H1 (cell line): ENCODE measurements around the gene SLC16A5. TPM values are rescaled to one million over a fixed set of nuclear protein-coding genes. Genes with fewer than 3 reads are reported as not detected.

Experiments
- CTCF ChIA-PET: fragments of 300-600 bp; sonication (Branson Sonifier 250); formaldehyde crosslinking; loops from one replicate; lab custom pipeline; 2021; ENCODE audit not compliant: partially characterized antibody; lab: Charles Lee
- POLR2A ChIA-PET: fragments of 300-600 bp; sonication (Branson Sonifier 250); formaldehyde crosslinking; loops from one replicate; lab custom pipeline; 2021; ENCODE audit warnings: inconsistent platforms; ENCODE audit not compliant: partially characterized antibody; lab: Charles Lee
- DNase-seq, 2 experiments: peaks; one replicate each; pipeline versions ENCODE4 v3.0.0 to v3.0.0-alpha.2; 2010 to 2022; ENCODE audit warnings: low spot score in 2 of 2, low read depth in 1 of 2, mixed read lengths in 1 of 2
- FAIRE-seq: peaks from 2 replicates; lab custom pipeline; 2011; peaks lifted over from hg19 to GRCh38; lab: Jason Lieb, UNC
- H2AFZ ChIP-seq: 2 replicates; pipeline ENCODE4 v1.8.1; 2012; ENCODE audit warnings: low read length, inconsistent platforms
- H2AK5ac ChIP-seq: 2 replicates; pipeline ENCODE4 v1.6.1; 2013; ENCODE audit warnings: low read depth, low read length
- H2BK120ac ChIP-seq: replicated peaks from 2 replicates; pipeline ENCODE3; 2013; ENCODE audit warnings: low read depth, low read length, inconsistent platforms
- H2BK12ac ChIP-seq: 2 replicates; pipeline ENCODE4 v1.6.1; 2013; ENCODE audit warnings: low read depth, low read length
- H2BK15ac ChIP-seq: 2 replicates; pipeline ENCODE4 v1.6.1; 2013; ENCODE audit warnings: low read length
- H2BK20ac ChIP-seq: 2 replicates; pipeline ENCODE4 v1.6.1; 2013; ENCODE audit warnings: low read length
- H2BK5ac ChIP-seq: 2 replicates; pipeline ENCODE4 v1.6.1; 2013; ENCODE audit warnings: low read depth, low read length
- H3K14ac ChIP-seq: 2 replicates; pipeline ENCODE4 v1.6.1; 2013; ENCODE audit warnings: inconsistent platforms; ENCODE audit not compliant: insufficient read length
- H3K18ac ChIP-seq: 2 replicates; pipeline ENCODE4 v1.6.1; 2013; ENCODE audit warnings: low read length; ENCODE audit errors: extremely low read depth
- H3K23ac ChIP-seq: 2 replicates; pipeline ENCODE4 v1.6.1; 2013; ENCODE audit warnings: inconsistent platforms; ENCODE audit not compliant: insufficient read length
- H3K23me2 ChIP-seq: 2 replicates; pipeline ENCODE4 v1.6.1; 2013; ENCODE audit warnings: low read depth, low read length
- H3K27ac ChIP-seq: 2 replicates; pipeline ENCODE4 v1.6.1; 2011; ENCODE audit warnings: low read depth, low read length, inconsistent platforms
- H3K27me3 ChIP-seq, 4 experiments: replicated peaks in 1 of 4; 1 replicate in 1 of 4; 2 replicates in 3 of 4; pipeline versions ENCODE4 v1.6.1 to v1.8.1; 2011 to 2013; ENCODE audit warnings: low read length in 3 of 4, mild to moderate bottlenecking in 3 of 4, inconsistent platforms in 2 of 4, mixed read lengths in 2 of 4, moderate library complexity in 1 of 4; ENCODE audit not compliant: control insufficient read depth in 3 of 4, insufficient read depth in 3 of 4; ENCODE audit errors: extremely low read depth in 1 of 4
- H3K36me3 ChIP-seq, 4 experiments: 2 replicates each; pipeline versions ENCODE4 v1.6.1 to v1.8.1; 2011 to 2013; ENCODE audit warnings: mild to moderate bottlenecking in 4 of 4, low read length in 3 of 4, moderate library complexity in 2 of 4, control low read depth in 1 of 4, inconsistent platforms in 1 of 4; ENCODE audit not compliant: insufficient read depth in 4 of 4, control insufficient read depth in 2 of 4
- H3K4ac ChIP-seq: replicated peaks from 2 replicates; pipeline ENCODE3; 2013; ENCODE audit warnings: low read length, low read depth, mixed read lengths, inconsistent platforms; ENCODE audit not compliant: insufficient read length
- H3K4me1 ChIP-seq, 4 experiments: replicated peaks in 1 of 4; 1 replicate in 1 of 4; 2 replicates in 3 of 4; pipeline versions ENCODE4 v1.6.1 to v1.8.1; 2011 to 2013; ENCODE audit warnings: low read length in 3 of 4, inconsistent platforms in 2 of 4, mixed read lengths in 1 of 4; ENCODE audit not compliant: insufficient read depth in 4 of 4, control insufficient read depth in 3 of 4
- H3K4me2 ChIP-seq, 2 experiments: 2 replicates each; pipeline versions ENCODE4 v1.6.1 to v1.8.1; 2011 to 2013; ENCODE audit warnings: low read depth in 2 of 2, low read length in 2 of 2, control low read depth in 1 of 2, inconsistent platforms in 1 of 2, mild to moderate bottlenecking in 1 of 2; ENCODE audit not compliant: insufficient read depth in 1 of 2
- H3K4me3 ChIP-seq, 4 experiments: fragments of 200-600, 300-600 bp in 1 of 4; sonication (generic), shearing (Covaris generic), sonication (Bioruptor Twin) in 1 of 4; 2 replicates each; pipeline versions ENCODE4 v1.5.1 to v1.8.1; 2011 to 2016; ENCODE audit warnings: low read length in 4 of 4, low read depth in 3 of 4, control low read depth in 2 of 4, inconsistent platforms in 2 of 4, mild to moderate bottlenecking in 2 of 4, mixed read lengths in 1 of 4, moderate library complexity in 1 of 4; ENCODE audit not compliant: insufficient read depth in 2 of 4; ENCODE audit errors: extremely low read depth in 1 of 4
- H3K56ac ChIP-seq: replicated peaks from 2 replicates; pipeline ENCODE3; 2013; ENCODE audit warnings: low read depth, mild to moderate bottlenecking, mixed read lengths, low read length, inconsistent platforms; ENCODE audit not compliant: insufficient read length
- H3K79me1 ChIP-seq: 2 replicates; pipeline ENCODE4 v1.6.1; 2013; ENCODE audit warnings: low read depth, low read length, control low read depth
- H3K79me2 ChIP-seq, 2 experiments: 2 replicates each; pipeline versions ENCODE4 v1.6.1 to v1.8.1; 2012 to 2013; ENCODE audit warnings: low read length in 2 of 2, mild to moderate bottlenecking in 2 of 2, inconsistent platforms in 1 of 2; ENCODE audit not compliant: insufficient read depth in 2 of 2, control insufficient read depth in 1 of 2
- H3K9ac ChIP-seq, 4 experiments: replicated peaks in 1 of 4; 1 replicate in 1 of 4; 2 replicates in 3 of 4; pipeline versions ENCODE4 v1.6.1 to v1.8.1; 2011 to 2013; ENCODE audit warnings: low read depth in 3 of 4, low read length in 3 of 4, control low read depth in 2 of 4, mild to moderate bottlenecking in 2 of 4, moderate library complexity in 2 of 4, inconsistent platforms in 1 of 4; ENCODE audit errors: extremely low read depth in 1 of 4
- H3K9me3 ChIP-seq, 2 experiments: 2 replicates each; pipeline versions ENCODE4 v1.6.1 to v1.8.1; 2012 to 2013; ENCODE audit warnings: mild to moderate bottlenecking in 2 of 2, moderate library complexity in 2 of 2, control low read depth in 1 of 2, inconsistent platforms in 1 of 2, low read depth in 1 of 2, low read length in 1 of 2, mixed read lengths in 1 of 2; ENCODE audit not compliant: insufficient read depth in 2 of 2
- H4K20me1 ChIP-seq, 2 experiments: replicated peaks in 1 of 2; 2 replicates each; pipeline versions ENCODE3 to v1.8.1; 2011 to 2013; ENCODE audit warnings: inconsistent platforms in 2 of 2, low read length in 2 of 2, mild to moderate bottlenecking in 1 of 2; ENCODE audit not compliant: insufficient read depth in 2 of 2, control insufficient read depth in 1 of 2
- H4K5ac ChIP-seq: 2 replicates; pipeline ENCODE4 v1.6.1; 2013; ENCODE audit warnings: low read length, low read depth, mixed read lengths, inconsistent platforms; ENCODE audit not compliant: insufficient read length
- H4K8ac ChIP-seq: 2 replicates; pipeline ENCODE4 v1.8.0; 2013; ENCODE audit warnings: mild to moderate bottlenecking, moderate library complexity, low read length, inconsistent platforms; ENCODE audit not compliant: insufficient read depth; ENCODE audit errors: extremely low read depth
- H4K91ac ChIP-seq: replicated peaks from 2 replicates; pipeline ENCODE3; 2013; ENCODE audit warnings: low read length, mixed read lengths, inconsistent platforms; ENCODE audit not compliant: insufficient read length
- POLR2AphosphoS5 ChIP-seq: IDR thresholded peaks from 2 replicates; pipeline ENCODE4 v1.6.1; 2011; ENCODE audit warnings: low read depth, low read length
- SRF ChIP-seq: IDR thresholded peaks from 2 replicates; pipeline ENCODE4 v1.6.1; 2011; ENCODE audit warnings: mild to moderate bottlenecking, low read depth, low read length, moderate library complexity
- WGBS, 2 experiments: shearing (Covaris generic) in 1 of 2; methylation state at CpG; one replicate each; pipeline versions ENCODE4 v1.1.6 to v1.1.7; 2013 to 2015; ENCODE audit warnings: low lambda C conversion rate in 2 of 2, mixed read lengths in 2 of 2, inconsistent platforms in 1 of 2, low coverage in 1 of 2, missing lambda C conversion rate in 1 of 2; ENCODE audit not compliant: insufficient replicate concordance in 2 of 2, insufficient coverage in 1 of 2, insufficient read length in 1 of 2; ENCODE audit errors: extremely low coverage in 1 of 2, missing lambda C conversion rate in 1 of 2; 5-methylcytosine and 5-hydroxymethylcytosine counted together
- polyA plus RNA-seq, 7 experiments: library from polyadenylated mRNA; depleted of rRNA in 3 of 7; stranded (reverse) in 5 of 7; unstranded in 2 of 7; fragments of >200 nt in 5 of 7; fragments of 200-250 nt in 2 of 7; gene quantifications; 1 replicate in 5 of 7; 2 replicates in 1 of 7; 4 replicates in 1 of 7; pipeline versions ENCODE4 v1.2.1 to v1.2.3, GENCODE V29; 2011 to 2013; ENCODE audit warnings: missing spikeins in 2 of 7, mixed read lengths in 2 of 7
- total RNA-seq: library from RNA; stranded (reverse); fragmentation: NEBNext Ultra II Directional; extraction: Animal tissue kit (Norgen Biotek cat#: 25700); gene quantifications from 2 replicates; pipeline ENCODE4 v1.2.1, GENCODE V29; 2021
- TF ChIP-seq, protein P1 (sequence below), 3 experiments: IDR thresholded peaks; 1 replicate in 2 of 3; 2 replicates in 1 of 3; pipeline versions ENCODE4 v1.5.1 to v1.6.1; 2011; ENCODE audit warnings: low read length in 3 of 3, mild to moderate bottlenecking in 3 of 3, inconsistent platforms in 2 of 3, low read depth in 1 of 3, moderate library complexity in 1 of 3; ENCODE audit not compliant: insufficient read depth in 1 of 3; ENCODE audit errors: control extremely low read depth in 1 of 3

The SLC16A5 gene
- total and polyA plus RNA-seq, 2 of the 8 experiments (the other 6 are each of a cell fraction or from before 2014, with no cell fraction given), result 17.1 to 34.7 TPM

DNA sequence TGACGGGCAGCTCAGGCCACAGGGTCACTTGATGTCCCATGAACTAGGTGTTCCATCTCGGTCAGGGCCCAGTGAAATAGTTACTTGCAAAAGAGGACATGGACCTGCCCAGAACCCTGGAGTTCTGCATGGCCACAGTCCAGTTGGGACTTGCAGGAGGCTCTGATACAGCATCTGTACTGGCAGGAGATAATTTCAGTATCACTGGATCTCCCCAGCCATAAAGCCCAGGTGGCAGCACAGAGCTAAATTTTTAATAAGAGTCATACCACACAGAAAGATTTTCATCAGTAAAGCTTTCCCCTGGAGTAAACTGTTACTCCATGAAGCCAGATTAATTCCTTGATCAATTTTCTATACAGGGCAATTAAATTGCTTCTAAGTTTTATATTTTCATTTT lies 18.0 kb upstream of the SLC16A5 start:
- Histone ChIP-seq H3K36me3 (peaks cover 0 to 8% (median 3%) of the 10 kb centered on the region in 4 experiments; a peak in 5 of 8 replicates), H3K9me3 (no peaks in the 10 kb centered on the region), H2BK5ac (no peak overlapping the region), H3K14ac (no peak overlapping the region), H3K23me2 (no peaks in the 10 kb centered on the region), H3K18ac (no peak overlapping the region), H3K4me1 (no peaks in the 10 kb centered on the region; a peak in 1 of 7 replicates), H3K4me2 (no peak overlapping the region), H3K79me1 (peaks cover 2% of the 10 kb centered on the region; the same call in 1 of the 2 replicates), H3K4me3 (no peak overlapping the region), H2BK20ac (no peak overlapping the region), H3K4ac (no peak overlapping the region), H2AK5ac (no peak overlapping the region), H3K27me3 (no peaks in the 10 kb centered on the region), H3K9ac (no peak overlapping the region), H4K8ac (no peak overlapping the region), H4K20me1 (peaks cover 0 to 2% of the 10 kb centered on the region in 2 experiments), H2AFZ (no peak overlapping the region), H4K91ac (no peak overlapping the region), H3K23ac (no peak overlapping the region), H3K79me2 (no peaks in the 10 kb centered on the region), H2BK120ac (no peak overlapping the region), H4K5ac (no peak overlapping the region), H3K27ac (no peak overlapping the region), H2BK15ac (no peak overlapping the region), H3K56ac (no peak overlapping the region), H2BK12ac (no peak overlapping the region)
- 88% methylated on average over 2 of the region's 2 CpGs; no CpG with 5 or more reads in 1 of the 2 experiments for WGBS, 2 experiments
- CTCF ChIA-PET, result interaction anchor here (0.7 to 7.3 kb wide), 15 partner anchors 9 to 75 kb away, joined by 3 to 64 read pairs (median 7); partner anchors contain the start of genes ARMC7, NT5C and SLC16A5
- POLR2A ChIA-PET, result interaction anchor here (0.7 to 5.8 kb wide), 4 partner anchors 9 to 64 kb away, joined by 3 to 25 read pairs (median 5); partner anchors contain the start of genes ATP5PD and KCTD2
- no peak for DNase-seq
- TF ChIP-seq, protein P1, sequence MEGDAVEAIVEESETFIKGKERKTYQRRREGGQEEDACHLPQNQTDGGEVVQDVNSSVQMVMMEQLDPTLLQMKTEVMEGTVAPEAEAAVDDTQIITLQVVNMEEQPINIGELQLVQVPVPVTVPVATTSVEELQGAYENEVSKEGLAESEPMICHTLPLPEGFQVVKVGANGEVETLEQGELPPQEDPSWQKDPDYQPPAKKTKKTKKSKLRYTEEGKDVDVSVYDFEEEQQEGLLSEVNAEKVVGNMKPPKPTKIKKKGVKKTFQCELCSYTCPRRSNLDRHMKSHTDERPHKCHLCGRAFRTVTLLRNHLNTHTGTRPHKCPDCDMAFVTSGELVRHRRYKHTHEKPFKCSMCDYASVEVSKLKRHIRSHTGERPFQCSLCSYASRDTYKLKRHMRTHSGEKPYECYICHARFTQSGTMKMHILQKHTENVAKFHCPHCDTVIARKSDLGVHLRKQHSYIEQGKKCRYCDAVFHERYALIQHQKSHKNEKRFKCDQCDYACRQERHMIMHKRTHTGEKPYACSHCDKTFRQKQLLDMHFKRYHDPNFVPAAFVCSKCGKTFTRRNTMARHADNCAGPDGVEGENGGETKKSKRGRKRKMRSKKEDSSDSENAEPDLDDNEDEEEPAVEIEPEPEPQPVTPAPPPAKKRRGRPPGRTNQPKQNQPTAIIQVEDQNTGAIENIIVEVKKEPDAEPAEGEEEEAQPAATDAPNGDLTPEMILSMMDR (IDR thresholded peaks at IDR 0.05; ENCODE audit: control extremely low read depth in 1 of 3, insufficient read depth in 1 of 3, low read depth in 1 of 3, low read length in 3 of 3), result peak in 2 of 3 experiments; percentile 6 to 7; a peak in 2 of 4 replicates
- TF ChIP-seq SRF, result no peak
- TF ChIP-seq POLR2AphosphoS5, result no peak
- FAIRE-seq, result no peak
